ENCODE measurements around the gene UCK2. TPM values are rescaled to one million over a fixed set of nuclear protein-coding genes. Genes with fewer than 3 reads are reported as not detected.

Gene UCK2
- total and polyA plus RNA-seq, 2 of the 8 experiments (the other 6 are each of a cell fraction or from before 2014, with no cell fraction given) = 103 to 109 TPM

DNA sequence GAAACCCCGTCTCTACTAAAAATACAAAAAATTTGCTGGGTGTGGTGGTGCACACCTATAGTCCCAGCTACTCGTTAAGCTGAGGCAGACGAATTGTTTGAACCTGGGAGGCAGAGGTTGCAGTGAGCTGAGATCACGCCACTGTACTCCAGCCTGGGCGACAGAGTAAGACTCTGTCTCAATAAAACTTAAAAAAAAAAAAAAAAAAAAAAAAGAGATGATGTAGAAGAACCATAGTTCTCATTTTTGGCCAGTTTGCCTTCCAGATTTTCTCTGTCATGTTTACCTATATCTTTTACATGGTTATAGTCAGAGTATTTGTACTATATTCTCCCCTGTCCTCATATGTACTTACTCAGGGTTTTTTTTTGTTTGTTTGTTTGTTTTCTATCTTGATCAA lies 53.6 kb downstream of the UCK2 start:
- TF ChIP-seq, protein P1, sequence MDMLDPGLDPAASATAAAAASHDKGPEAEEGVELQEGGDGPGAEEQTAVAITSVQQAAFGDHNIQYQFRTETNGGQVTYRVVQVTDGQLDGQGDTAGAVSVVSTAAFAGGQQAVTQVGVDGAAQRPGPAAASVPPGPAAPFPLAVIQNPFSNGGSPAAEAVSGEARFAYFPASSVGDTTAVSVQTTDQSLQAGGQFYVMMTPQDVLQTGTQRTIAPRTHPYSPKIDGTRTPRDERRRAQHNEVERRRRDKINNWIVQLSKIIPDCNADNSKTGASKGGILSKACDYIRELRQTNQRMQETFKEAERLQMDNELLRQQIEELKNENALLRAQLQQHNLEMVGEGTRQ (IDR thresholded peaks at IDR 0.05; ENCODE audit: low read length) = no peak
- no peak for TF ChIP-seq ASH2L (IDR thresholded peaks at IDR 0.05; ENCODE audit: low read length)
- ChIA-PET CTCF (ENCODE audit: partially characterized antibody) (interaction anchor here (0.9 to 4.8 kb wide), 3 partner anchors 10 to 26 kb away, joined by 4 to 32 read pairs (median 5); no protein-coding TSS in a partner anchor), POLR2A (ENCODE audit: partially characterized antibody) (interaction anchor here (0.9 to 1.5 kb wide), 3 partner anchors 20 to 54 kb away, joined by 3 read pairs; partner anchors contain the start of gene UCK2)
- no peak overlapping the region for H2AK5ac ChIP-seq (ENCODE audit: low read depth, low read length)
- no peak overlapping the region for H2BK120ac ChIP-seq (replicated peaks; ENCODE audit: low read depth, low read length)
- H3K79me1 ChIP-seq (ENCODE audit: low read depth, low read length) = peaks cover 7% of the 10 kb centered on the region
- H2AFZ ChIP-seq (ENCODE audit: low read length) = no peak overlapping the region
- no peak overlapping the region for H2BK12ac ChIP-seq (ENCODE audit: low read depth, low read length)
- DNase-seq (ENCODE audit: low read depth in 1 of 2, low spot score in 2 of 2) (no peak), FAIRE-seq (no peak)
- H3K14ac ChIP-seq (ENCODE audit: insufficient read length) = no peak overlapping the region
- no peak overlapping the region for H2BK20ac ChIP-seq (ENCODE audit: low read length)
- H4K8ac ChIP-seq (ENCODE audit: extremely low read depth, insufficient read depth, low read length) = no peak overlapping the region
- H3K23me2 ChIP-seq (ENCODE audit: low read depth, low read length) = no peaks in the 10 kb centered on the region
- peaks cover 3 to 10% of the 10 kb centered on the region in 2 experiments; a peak in 2 of 4 replicates for H3K9me3 ChIP-seq (ENCODE audit: insufficient read depth in 2 of 2, low read depth in 1 of 2, low read length in 1 of 2)
- no peak overlapping the region for H3K4me2 ChIP-seq (ENCODE audit: insufficient read depth in 1 of 2, low read depth in 2 of 2, low read length in 2 of 2)
- H3K9ac ChIP-seq (replicated peaks in 1 of 4; ENCODE audit: extremely low read depth in 1 of 4, low read depth in 3 of 4, low read length in 3 of 4) = no peak overlapping the region
- H3K23ac ChIP-seq (ENCODE audit: insufficient read length) = no peak overlapping the region
- H4K91ac ChIP-seq (replicated peaks; ENCODE audit: insufficient read length, low read length) = no peak overlapping the region
- H3K56ac ChIP-seq (replicated peaks; ENCODE audit: insufficient read length, low read depth, low read length) = no peak overlapping the region
- H3K27ac ChIP-seq (ENCODE audit: low read depth, low read length) = no peak overlapping the region
- 85% methylated on average over 4 of the region's 5 CpGs; no CpG with 5 or more reads in 1 of the 2 experiments for WGBS, 2 experiments (ENCODE audit: extremely low coverage in 1 of 2, insufficient coverage in 1 of 2, insufficient read length in 1 of 2, insufficient replicate concordance in 2 of 2, low coverage in 1 of 2, low lambda C conversion rate in 2 of 2, missing lambda C conversion rate in 1 of 2)
- no peak overlapping the region for H3K4ac ChIP-seq (replicated peaks; ENCODE audit: insufficient read length, low read depth, low read length)
- H3K18ac ChIP-seq (ENCODE audit: extremely low read depth, low read length) = no peak overlapping the region
- no peaks in the 10 kb centered on the region for H3K27me3 ChIP-seq (replicated peaks in 1 of 4; ENCODE audit: control insufficient read depth in 3 of 4, extremely low read depth in 1 of 4, insufficient read depth in 3 of 4, low read length in 3 of 4)
- H3K36me3 ChIP-seq (ENCODE audit: control insufficient read depth in 2 of 4, insufficient read depth in 4 of 4, low read length in 3 of 4) = peaks cover 0 to 15% (median 2%) of the 10 kb centered on the region in 4 experiments; a peak in 3 of 8 replicates
- H2BK15ac ChIP-seq (ENCODE audit: low read length) = no peak overlapping the region
- H4K20me1 ChIP-seq (replicated peaks in 1 of 2; ENCODE audit: control insufficient read depth in 1 of 2, insufficient read depth in 2 of 2, low read length in 2 of 2) = peaks cover 15 to 19% of the 10 kb centered on the region in 2 experiments
- peaks cover 0 to 13% (median 2%) of the 10 kb centered on the region in 4 experiments; a peak in 2 of 7 replicates for H3K4me1 ChIP-seq (replicated peaks in 1 of 4; ENCODE audit: control insufficient read depth in 3 of 4, insufficient read depth in 4 of 4, low read length in 3 of 4)
- no peak overlapping the region for H4K5ac ChIP-seq (ENCODE audit: insufficient read length, low read depth, low read length)
- H2BK5ac ChIP-seq (ENCODE audit: low read depth, low read length) = no peak overlapping the region
- no peak overlapping the region for H3K4me3 ChIP-seq (ENCODE audit: extremely low read depth in 1 of 4, insufficient read depth in 2 of 4, low read depth in 3 of 4, low read length in 4 of 4)
- peaks cover 21 to 99% of the 10 kb centered on the region in 2 experiments for H3K79me2 ChIP-seq (ENCODE audit: control insufficient read depth in 1 of 2, insufficient read depth in 2 of 2, low read length in 2 of 2)

All from H1 (cell line).